ENCODE results near the gene RAB36. TPM values are rescaled to one million over a fixed set of nuclear protein-coding genes. Genes with fewer than 3 reads are reported as not detected.
A peak's percentile ranks its signal among the peaks of the same experiment; 100 is the strongest.

The RAB36 gene
- total and polyA plus RNA-seq, 7 experiments from 2014 or later, result 0.10 to 1.2 (median 0.40) TPM

- ATAC-seq (no peak), DNase-seq (no peak)
- POLR2A ChIA-PET, result no interaction called here
- H3K27ac Mint-ChIP-seq, result peak overlapping the region in 8 of 9 donors; percentile 13 to 95 (median 54)
- Histone ChIP-seq H3K27me3 (ENCODE audit: control insufficient read depth in 2 of 2, insufficient read depth in 2 of 2, low read length in 2 of 2) (no peaks in the 10 kb centered on the region), H3K9me3 (ENCODE audit: control insufficient read depth in 2 of 3, low read length in 3 of 3) (no peaks in the 10 kb centered on the region), H3K36me3 (ENCODE audit: control insufficient read depth in 2 of 3, insufficient read depth in 3 of 3, low read length in 3 of 3) (peaks cover 0 to 13% (median 0%) of the 10 kb centered on the region in 3 experiments), H3K4me1 (ENCODE audit: control insufficient read depth in 2 of 2, insufficient read depth in 2 of 2, low read length in 2 of 2) (peaks cover 18 to 23% of the 10 kb centered on the region in 2 donors), H3K4me3 (ENCODE audit: low read length) (no peak overlapping the region), H3K27ac (ENCODE audit: low read depth, low read length) (no peak overlapping the region)
- CTCF ChIA-PET, result interaction anchor here (0.5 to 1.8 kb wide), 2 partner anchors 72 to 90 kb away, joined by 4 to 5 read pairs; no protein-coding TSS in a partner anchor
- no peaks in the 10 kb centered on the region for H3K27me3 Mint-ChIP-seq
- peaks cover 53 to 92% (median 76%) of the 10 kb centered on the region in 7 donors for H3K4me1 Mint-ChIP-seq
- H3K36me3 Mint-ChIP-seq, result peaks cover 0 to 31% (median 16%) of the 10 kb centered on the region in 5 donors
- intact Hi-C loops (cut with micrococcal nuclease), result loop anchor here in 1 of 2 donors (10.0 kb wide), 1 partner anchor 337 kb away; no protein-coding TSS in a partner anchor
- H3K9me3 Mint-ChIP-seq, result no peaks in the 10 kb centered on the region
- H3K4me3 Mint-ChIP-seq, result peak overlapping the region in 1 of 10 donors; percentile 94
These were observed 42.8 kb downstream of the RAB36 start for GRCh38 chr22:23187871-23188700.

- no peak overlapping the region for H3K27ac ChIP-seq (ENCODE audit: low read depth, low read length)
- Mint-ChIP-seq H3K36me3 (peaks cover 0 to 31% (median 10%) of the 10 kb centered on the region in 5 donors), H3K4me1 (peaks cover 31 to 77% (median 64%) of the 10 kb centered on the region in 7 donors), H3K27ac (peak overlapping the region in 2 of 9 donors; percentile 14 to 33), H3K4me3 (peak overlapping the region in 1 of 10 donors; percentile 14), H3K9me3 (no peaks in the 10 kb centered on the region), H3K27me3 (no peaks in the 10 kb centered on the region)
- ATAC-seq, result no peak
- POLR2A ChIA-PET, result no interaction called here
- intact Hi-C loops (cut with micrococcal nuclease), result no loop called here
- H3K4me3 ChIP-seq (ENCODE audit: low read length), result no peak overlapping the region
- no peaks in the 10 kb centered on the region for H3K27me3 ChIP-seq (ENCODE audit: control insufficient read depth in 2 of 2, insufficient read depth in 2 of 2, low read length in 2 of 2)
- H3K9me3 ChIP-seq (ENCODE audit: control insufficient read depth in 2 of 3, low read length in 3 of 3), result no peaks in the 10 kb centered on the region
- peaks cover 0 to 4% of the 10 kb centered on the region in 2 donors for H3K4me1 ChIP-seq (ENCODE audit: control insufficient read depth in 2 of 2, insufficient read depth in 2 of 2, low read length in 2 of 2)
- CTCF ChIA-PET, result no interaction called here
- H3K36me3 ChIP-seq (ENCODE audit: control insufficient read depth in 2 of 3, insufficient read depth in 3 of 3, low read length in 3 of 3), result peaks cover 0 to 17% (median 0%) of the 10 kb centered on the region in 3 experiments
- DNase-seq, result no peak
These were observed 45.2 kb downstream of the RAB36 start for GRCh38 chr22:23190526-23190925.

DNA sequence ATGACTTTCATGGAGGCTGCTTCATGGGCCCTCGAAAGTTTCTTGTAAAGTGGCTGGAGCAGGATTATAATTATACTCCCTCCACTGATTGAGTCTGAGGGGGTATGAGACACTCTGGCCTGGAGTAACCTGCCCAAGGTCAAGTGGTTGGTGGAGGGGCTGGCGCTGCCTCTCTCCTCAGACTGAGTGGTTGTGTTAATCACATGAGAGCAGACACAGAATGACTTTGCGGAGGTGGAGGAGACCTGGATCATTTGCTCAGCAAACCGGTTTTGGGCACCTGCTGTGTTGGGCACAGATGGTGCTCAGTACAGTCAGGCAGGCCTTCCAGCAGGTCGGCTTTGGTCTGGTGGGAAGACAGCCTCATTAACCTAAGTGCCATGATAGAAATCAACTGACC, 46.9 kb downstream of the RAB36 start:
- DNase-seq, result no peak
- Histone ChIP-seq H3K27me3 (ENCODE audit: control insufficient read depth in 2 of 2, insufficient read depth in 2 of 2, low read length in 2 of 2) (no peaks in the 10 kb centered on the region), H3K27ac (ENCODE audit: low read depth, low read length) (no peak overlapping the region), H3K4me1 (ENCODE audit: control insufficient read depth in 2 of 2, insufficient read depth in 2 of 2, low read length in 2 of 2) (peaks cover 0 to 2% of the 10 kb centered on the region in 2 donors), H3K4me3 (ENCODE audit: low read length) (no peak overlapping the region), H3K9me3 (ENCODE audit: control insufficient read depth in 2 of 3, low read length in 3 of 3) (no peaks in the 10 kb centered on the region), H3K36me3 (ENCODE audit: control insufficient read depth in 2 of 3, insufficient read depth in 3 of 3, low read length in 3 of 3) (peaks cover 0 to 22% (median 0%) of the 10 kb centered on the region in 3 experiments)
- H3K4me3 Mint-ChIP-seq, result peak overlapping the region in 2 of 10 donors; percentile 32 to 35
- peaks cover 0 to 22% (median 4%) of the 10 kb centered on the region in 5 donors for H3K36me3 Mint-ChIP-seq
- POLR2A ChIA-PET, result no interaction called here
- H3K9me3 Mint-ChIP-seq, result no peaks in the 10 kb centered on the region
- no peaks in the 10 kb centered on the region for H3K27me3 Mint-ChIP-seq
- CTCF ChIA-PET, result no interaction called here
- H3K4me1 Mint-ChIP-seq, result peaks cover 18 to 75% (median 66%) of the 10 kb centered on the region in 7 donors
- intact Hi-C loops (cut with micrococcal nuclease), result no loop called here
- H3K27ac Mint-ChIP-seq, result peak overlapping the region in 4 of 9 donors; percentile 26 to 71 (median 30)
- ATAC-seq, result no peak

GRCh38 chr22:23192558-23192957, 47.3 kb downstream of the RAB36 start:
- peak overlapping the region in 1 of 10 donors; percentile 35 for H3K4me3 Mint-ChIP-seq
- no peaks in the 10 kb centered on the region for H3K9me3 Mint-ChIP-seq
- peak overlapping the region in 6 of 9 donors; percentile 3 to 94 (median 34) for H3K27ac Mint-ChIP-seq
- Histone ChIP-seq H3K9me3 (ENCODE audit: control insufficient read depth in 2 of 3, low read length in 3 of 3) (no peaks in the 10 kb centered on the region), H3K27me3 (ENCODE audit: control insufficient read depth in 2 of 2, insufficient read depth in 2 of 2, low read length in 2 of 2) (no peaks in the 10 kb centered on the region), H3K36me3 (ENCODE audit: control insufficient read depth in 2 of 3, insufficient read depth in 3 of 3, low read length in 3 of 3) (peaks cover 0 to 24% (median 0%) of the 10 kb centered on the region in 3 experiments), H3K4me3 (ENCODE audit: low read length) (no peak overlapping the region), H3K4me1 (ENCODE audit: control insufficient read depth in 2 of 2, insufficient read depth in 2 of 2, low read length in 2 of 2) (no peaks in the 10 kb centered on the region), H3K27ac (ENCODE audit: low read depth, low read length) (no peak overlapping the region)
- ChIA-PET CTCF (no interaction called here), POLR2A (interaction anchor here (0.7 kb wide), 1 partner anchor 72 kb away, joined by 3 read pairs; no protein-coding TSS in a partner anchor)
- peaks cover 16 to 75% (median 67%) of the 10 kb centered on the region in 7 donors for H3K4me1 Mint-ChIP-seq
- H3K36me3 Mint-ChIP-seq, result peaks cover 0 to 22% (median 4%) of the 10 kb centered on the region in 5 donors
- H3K27me3 Mint-ChIP-seq, result no peaks in the 10 kb centered on the region
- DNase-seq, result no peak
- intact Hi-C loops (cut with micrococcal nuclease), result no loop called here
- no peak for ATAC-seq

GRCh38 chr22:23193196-23193827, 48.0 kb downstream of the RAB36 start:
- ChIA-PET POLR2A (interaction anchor here (0.7 kb wide), 1 partner anchor 72 kb away, joined by 3 read pairs; no protein-coding TSS in a partner anchor), CTCF (no interaction called here)
- H3K36me3 Mint-ChIP-seq, result peaks cover 0 to 25% (median 4%) of the 10 kb centered on the region in 5 donors
- H3K27ac Mint-ChIP-seq, result peak overlapping the region in 7 of 9 donors; percentile 30 to 94 (median 44)
- no peak for DNase-seq
- H3K27me3 ChIP-seq (ENCODE audit: control insufficient read depth in 2 of 2, insufficient read depth in 2 of 2, low read length in 2 of 2), result no peaks in the 10 kb centered on the region
- intact Hi-C loops (cut with micrococcal nuclease), result no loop called here
- peaks cover 0 to 29% (median 0%) of the 10 kb centered on the region in 3 experiments for H3K36me3 ChIP-seq (ENCODE audit: control insufficient read depth in 2 of 3, insufficient read depth in 3 of 3, low read length in 3 of 3)
- peaks cover 0 to 7% of the 10 kb centered on the region in 2 donors for H3K4me1 ChIP-seq (ENCODE audit: control insufficient read depth in 2 of 2, insufficient read depth in 2 of 2, low read length in 2 of 2)
- H3K4me3 ChIP-seq (ENCODE audit: low read length), result no peak overlapping the region
- no peaks in the 10 kb centered on the region for H3K9me3 ChIP-seq (ENCODE audit: control insufficient read depth in 2 of 3, low read length in 3 of 3)
- peak overlapping the region in 2 of 10 donors; percentile 17 to 35 for H3K4me3 Mint-ChIP-seq
- H3K9me3 Mint-ChIP-seq, result peaks cover 0 to 1% (median 0%) of the 10 kb centered on the region in 11 donors
- H3K27ac ChIP-seq (ENCODE audit: low read depth, low read length), result no peak overlapping the region
- no peak for ATAC-seq
- H3K27me3 Mint-ChIP-seq, result no peaks in the 10 kb centered on the region
- peaks cover 10 to 75% (median 67%) of the 10 kb centered on the region in 7 donors for H3K4me1 Mint-ChIP-seq

GRCh38 chr22:23193882-23194281, 48.6 kb downstream of the RAB36 start:
- Histone ChIP-seq H3K4me1 (ENCODE audit: control insufficient read depth in 2 of 2, insufficient read depth in 2 of 2, low read length in 2 of 2) (peaks cover 0 to 7% of the 10 kb centered on the region in 2 donors), H3K9me3 (ENCODE audit: control insufficient read depth in 2 of 3, low read length in 3 of 3) (no peaks in the 10 kb centered on the region), H3K27me3 (ENCODE audit: control insufficient read depth in 2 of 2, insufficient read depth in 2 of 2, low read length in 2 of 2) (no peaks in the 10 kb centered on the region), H3K27ac (ENCODE audit: low read depth, low read length) (no peak overlapping the region), H3K36me3 (ENCODE audit: control insufficient read depth in 2 of 3, insufficient read depth in 3 of 3, low read length in 3 of 3) (peaks cover 0 to 32% (median 0%) of the 10 kb centered on the region in 3 experiments), H3K4me3 (ENCODE audit: low read length) (no peak overlapping the region)
- H3K4me1 Mint-ChIP-seq, result peaks cover 9 to 77% (median 67%) of the 10 kb centered on the region in 7 donors
- H3K9me3 Mint-ChIP-seq, result peaks cover 0 to 1% (median 0%) of the 10 kb centered on the region in 11 donors
- no peak for ATAC-seq
- H3K4me3 Mint-ChIP-seq, result peak overlapping the region in 1 of 10 donors; percentile 35
- peak overlapping the region in 6 of 9 donors; percentile 25 to 52 (median 37) for H3K27ac Mint-ChIP-seq
- intact Hi-C loops (cut with micrococcal nuclease), result no loop called here
- CTCF ChIA-PET, result no interaction called here
- no peaks in the 10 kb centered on the region for H3K27me3 Mint-ChIP-seq
- peaks cover 0 to 29% (median 4%) of the 10 kb centered on the region in 5 donors for H3K36me3 Mint-ChIP-seq
- POLR2A ChIA-PET, result no interaction called here
- no peak for DNase-seq
